ENCODE data around the gene PFKM. TPM values are rescaled to one million over a fixed set of nuclear protein-coding genes. Genes with fewer than 3 reads are reported as not detected.

Gene PFKM
- total and polyA plus RNA-seq, 11 donors: 160 to 901 (median 474) TPM

- intact Hi-C loops (cut with DNase I): no loop called here
- ATAC-seq (no peak), DNase-seq (no peak)
- no peak overlapping the region for H3K4me3 ChIP-seq
- no peaks in the 10 kb centered on the region for H3K27me3 ChIP-seq
- H3K36me3 ChIP-seq: peaks cover 0 to 100% (median 91%) of the 10 kb centered on the region in 9 donors
- no peak for TF ChIP-seq CTCF (IDR thresholded peaks at IDR 0.05)
- TF ChIP-seq POLR2A (IDR thresholded peaks at IDR 0.05): no peak
- H3K4me1 ChIP-seq: peaks cover 0 to 32% (median 6%) of the 10 kb centered on the region in 12 donors
- H3K27ac ChIP-seq: no peak overlapping the region
- WGBS, 4 donors: 89 to 94% (median 93%) methylated on average over 5 of the region's 5 CpGs
- H3K9me3 ChIP-seq: no peaks in the 10 kb centered on the region
These were observed 15.9 kb downstream of the PFKM start for GRCh38 chr12:48135027-48135426.

GRCh38 chr12:48142818-48143674 lies 23.9 kb downstream of the PFKM start:
- Histone ChIP-seq H3K27me3 (no peaks in the 10 kb centered on the region), H3K4me3 (no peak overlapping the region), H3K4me1 (peaks cover 0 to 54% (median 15%) of the 10 kb centered on the region in 12 donors), H3K27ac (peak overlapping the region in 2 of 12 donors; percentile 13 to 39), H3K36me3 (peaks cover 0 to 100% (median 97%) of the 10 kb centered on the region in 9 donors), H3K9me3 (no peaks in the 10 kb centered on the region)
- DNase-seq (no peak), ATAC-seq (no peak)
- no peak for TF ChIP-seq POLR2A (IDR thresholded peaks at IDR 0.05)
- intact Hi-C loops (cut with DNase I): no loop called here
- 62 to 83% (median 76%) methylated on average over 7 of the region's 7 CpGs for WGBS, 4 donors

GRCh38 chr12:48143898-48144297 lies 24.7 kb downstream of the PFKM start:
- Histone ChIP-seq H3K4me1 (peaks cover 0 to 55% (median 17%) of the 10 kb centered on the region in 12 donors), H3K36me3 (peaks cover 0 to 100% (median 98%) of the 10 kb centered on the region in 9 donors), H3K4me3 (no peak overlapping the region), H3K27ac (peak overlapping the region in 2 of 12 donors; percentile 13), H3K27me3 (no peaks in the 10 kb centered on the region), H3K9me3 (no peaks in the 10 kb centered on the region)
- WGBS, 4 donors: 68 to 88% (median 77%) methylated on average over 2 of the region's 2 CpGs
- no peak for ATAC-seq
- DNase-seq: no peak
- intact Hi-C loops (cut with DNase I): no loop called here
- TF ChIP-seq POLR2A (IDR thresholded peaks at IDR 0.05): no peak
- TF ChIP-seq CTCF (IDR thresholded peaks at IDR 0.05): no peak

GRCh38 chr12:48145981-48146380 lies 26.8 kb downstream of the PFKM start:
- ATAC-seq (peak; percentile 77 to 90 (median 82)), DNase-seq (no peak)
- H3K36me3 ChIP-seq: peaks cover 0 to 100% (median 98%) of the 10 kb centered on the region in 9 donors
- H3K4me3 ChIP-seq: no peak overlapping the region
- H3K9me3 ChIP-seq: no peaks in the 10 kb centered on the region
- TF ChIP-seq POLR2A (IDR thresholded peaks at IDR 0.05): peak in 1 of 2 donors; percentile 22
- TF ChIP-seq CTCF (IDR thresholded peaks at IDR 0.05): no peak
- peak overlapping the region; percentile 4 to 85 (median 66) for H3K27ac ChIP-seq
- intact Hi-C loops (cut with DNase I): no loop called here
- no peaks in the 10 kb centered on the region for H3K27me3 ChIP-seq
- WGBS, 4 donors: 17 to 45% (median 29%) methylated on average over 1 of the region's 1 CpG
- H3K4me1 ChIP-seq: peaks cover 0 to 55% (median 17%) of the 10 kb centered on the region in 12 donors
